T-helper 9 cell (primary cell): Measurements from ENCODE around the gene BORCS5.

ENCODE experiments used
- DNase-seq: peaks from one replicate; pipeline ENCODE4 v3.0.0-alpha.2; 2020

The BORCS5 gene

GRCh38 chr12:12495536-12495935 lies 138.7 kb downstream of the BORCS5 start:
- DNase-seq = no peak

GRCh38 chr12:12498210-12498609 lies 141.3 kb downstream of the BORCS5 start:
- no peak for DNase-seq

GRCh38 chr12:12499909-12500604 lies 143.2 kb downstream of the BORCS5 start:
- no peak for DNase-seq

GRCh38 chr12:12501121-12501520 lies 144.2 kb downstream of the BORCS5 start:
- no peak for DNase-seq

GRCh38 chr12:12502130-12502814 lies 145.4 kb downstream of the BORCS5 start:
- peak; percentile 3 for DNase-seq

- DNase-seq = no peak
These were observed 145.9 kb downstream of the BORCS5 start for GRCh38 chr12:12502815-12503151.

GRCh38 chr12:12503384-12504078 lies 146.7 kb downstream of the BORCS5 start:
- peak; percentile 23 for DNase-seq

- no peak for DNase-seq
These were observed 148.9 kb downstream of the BORCS5 start for GRCh38 chr12:12505544-12506495.

GRCh38 chr12:12506496-12506890 lies 149.6 kb downstream of the BORCS5 start:
- no peak for DNase-seq

GRCh38 chr12:12507121-12507520 lies 150.2 kb downstream of the BORCS5 start:
- no peak for DNase-seq

GRCh38 chr12:12508612-12509011 lies 151.7 kb downstream of the BORCS5 start:
- DNase-seq = no peak

- DNase-seq = no peak
These were observed 153.3 kb downstream of the BORCS5 start for GRCh38 chr12:12510141-12510540.

GRCh38 chr12:12510551-12510950 lies 153.7 kb downstream of the BORCS5 start:
- DNase-seq = no peak

GRCh38 chr12:12511021-12511783 lies 154.3 kb downstream of the BORCS5 start:
- DNase-seq = no peak

GRCh38 chr12:12511895-12512711 lies 155.2 kb downstream of the BORCS5 start:
- DNase-seq = no peak

- DNase-seq = no peak
These were observed 156.6 kb downstream of the BORCS5 start for GRCh38 chr12:12513416-12514006.

GRCh38 chr12:12518464-12518845 lies 161.6 kb downstream of the BORCS5 start:
- no peak for DNase-seq

GRCh38 chr12:12518919-12519318 lies 162.0 kb downstream of the BORCS5 start:
- DNase-seq = no peak
